Measurements from ENCODE around the gene N4BP2L1. TPM values are rescaled to one million over a fixed set of nuclear protein-coding genes. Genes with fewer than 3 reads are reported as not detected.
A peak's percentile ranks its signal among the peaks of the same experiment; 100 is the strongest.

The N4BP2L1 gene
- polyA plus RNA-seq, 3 donors = 19.3 to 22.5 (median 19.7) TPM

GRCh38 chr13:32432856-32433255 lies 4.9 kb upstream of the N4BP2L1 start:
- DNase-seq (ENCODE audit: low read depth in 3 of 3, low spot score in 2 of 3) = no peak

GRCh38 chr13:32431361-32431760 lies 3.4 kb upstream of the N4BP2L1 start:
- no peak for DNase-seq (ENCODE audit: low read depth in 3 of 3, low spot score in 2 of 3)

- no peak for DNase-seq (ENCODE audit: low read depth in 3 of 3, low spot score in 2 of 3)
Measured at GRCh38 chr13:32430018-32430747, 2.3 kb upstream of the N4BP2L1 start.

GRCh38 chr13:32429433-32429909 lies 1.5 kb upstream of the N4BP2L1 start:
- no peak for DNase-seq (ENCODE audit: low read depth in 3 of 3, low spot score in 2 of 3)

GRCh38 chr13:32428581-32429432 lies 877 bp upstream of the N4BP2L1 start:
- DNase-seq (ENCODE audit: low read depth in 3 of 3, low spot score in 2 of 3) = no peak

- peak in 1 of 3 donors; percentile 19 for DNase-seq (ENCODE audit: low read depth in 3 of 3, low spot score in 2 of 3)
Measured at GRCh38 chr13:32426990-32427851, 709 bp downstream of the N4BP2L1 start.

GRCh38 chr13:32426191-32426989 lies 1.5 kb downstream of the N4BP2L1 start:
- DNase-seq (ENCODE audit: low read depth in 3 of 3, low spot score in 2 of 3) = no peak

- DNase-seq (ENCODE audit: low read depth in 3 of 3, low spot score in 2 of 3) = no peak
Measured at GRCh38 chr13:32425158-32425557, 2.8 kb downstream of the N4BP2L1 start.

GRCh38 chr13:32423592-32423991 lies 4.3 kb downstream of the N4BP2L1 start:
- no peak for DNase-seq (ENCODE audit: low read depth in 3 of 3, low spot score in 2 of 3)

- DNase-seq (ENCODE audit: low read depth in 3 of 3, low spot score in 2 of 3) = no peak
Measured at GRCh38 chr13:32419862-32420261, 8.1 kb downstream of the N4BP2L1 start.

- DNase-seq (ENCODE audit: low read depth in 3 of 3, low spot score in 2 of 3) = no peak
Measured at GRCh38 chr13:32417995-32418394, 9.9 kb downstream of the N4BP2L1 start.

- no peak for DNase-seq (ENCODE audit: low read depth in 3 of 3, low spot score in 2 of 3)
Measured at GRCh38 chr13:32415019-32415418, 12.9 kb downstream of the N4BP2L1 start.

GRCh38 chr13:32414580-32414979 lies 13.3 kb downstream of the N4BP2L1 start:
- no peak for DNase-seq (ENCODE audit: low read depth in 3 of 3, low spot score in 2 of 3)

- no peak for DNase-seq (ENCODE audit: low read depth in 3 of 3, low spot score in 2 of 3)
Measured at GRCh38 chr13:32413284-32413683, 14.6 kb downstream of the N4BP2L1 start.

- peak in 1 of 3 donors; percentile 16 for DNase-seq (ENCODE audit: low read depth in 3 of 3, low spot score in 2 of 3)
Measured at GRCh38 chr13:32409561-32410421, 18.1 kb downstream of the N4BP2L1 start.

- DNase-seq (ENCODE audit: low read depth in 3 of 3, low spot score in 2 of 3) = no peak
Measured at GRCh38 chr13:32409001-32409313, 19.0 kb downstream of the N4BP2L1 start.

GRCh38 chr13:32408296-32409000 lies 19.5 kb downstream of the N4BP2L1 start:
- no peak for DNase-seq (ENCODE audit: low read depth in 3 of 3, low spot score in 2 of 3)

- DNase-seq (ENCODE audit: low read depth in 3 of 3, low spot score in 2 of 3) = no peak
Measured at GRCh38 chr13:32407854-32408253, 20.1 kb downstream of the N4BP2L1 start.

- no peak for DNase-seq (ENCODE audit: low read depth in 3 of 3, low spot score in 2 of 3)
Measured at GRCh38 chr13:32403108-32403507, 24.8 kb downstream of the N4BP2L1 start.
